IMR-90 (cell line): ENCODE measurements around the gene KLK6. TPM values are rescaled to one million over a fixed set of nuclear protein-coding genes. Genes with fewer than 3 reads are reported as not detected.

Source experiments
- ATAC-seq: fragments of 200-7000 bp; cut with Tn5 transposase; 2 replicates; pipeline ENCODE4 v1.9.1; 2020; ENCODE audit warnings: low read depth, mild to moderate bottlenecking, moderate library complexity
- BruUV-seq: library from RNA; stranded (reverse); fragments of 400-500 nt; replicated peaks from 2 replicates; lab custom pipeline; 2021; lab: Mats Ljungman, UMichigan
- CTCF ChIA-PET: fragments of 300-600 bp; formaldehyde crosslinking; extraction: SDS; loops from one replicate; lab custom pipeline; 2021; ENCODE audit warnings: antibody characterized with exemption; lab: Yijun Ruan, JAX
- POLR2A ChIA-PET: fragments of 300-600 bp; sonication (Branson Sonifier 250); formaldehyde crosslinking; loops from one replicate; lab custom pipeline; 2022; ENCODE audit warnings: antibody characterized with exemption; ENCODE audit not compliant: unreplicated experiment; lab: Charles Lee
- DNase-seq: peaks from one replicate; pipeline ENCODE4 v3.0.0; 2013
- H2AFZ ChIP-seq: replicated peaks from 2 replicates; pipeline ENCODE3; 2013; ENCODE audit warnings: low read length, mild to moderate bottlenecking; ENCODE audit not compliant: poor library complexity
- H2AK5ac ChIP-seq: 2 replicates; pipeline ENCODE4 v1.6.1; 2013; ENCODE audit warnings: low read depth, low read length, inconsistent platforms
- H2AK9ac ChIP-seq: replicated peaks from 2 replicates; pipeline ENCODE3; 2013; ENCODE audit warnings: mild to moderate bottlenecking, low read depth, low read length, moderate library complexity; ENCODE audit not compliant: poor library complexity
- H2BK120ac ChIP-seq: 2 replicates; pipeline ENCODE4 v1.6.1; 2013; ENCODE audit warnings: low read depth, low read length, inconsistent platforms
- H2BK15ac ChIP-seq: 3 replicates; pipeline ENCODE4 v1.6.1; 2013; ENCODE audit warnings: low read depth, low read length, inconsistent platforms
- H2BK20ac ChIP-seq: 2 replicates; pipeline ENCODE4 v1.6.1; 2013; ENCODE audit warnings: low read depth, mild to moderate bottlenecking, inconsistent platforms, low read length, moderate library complexity
- H2BK5ac ChIP-seq: 2 replicates; pipeline ENCODE4 v1.6.1; 2013; ENCODE audit warnings: mild to moderate bottlenecking, low read depth, low read length, inconsistent platforms; ENCODE audit not compliant: poor library complexity, severe bottlenecking
- H3K14ac ChIP-seq: replicated peaks from 2 replicates; pipeline ENCODE4 v1.6.1; 2013; ENCODE audit warnings: low read depth, low read length, inconsistent platforms
- H3K18ac ChIP-seq: 2 replicates; pipeline ENCODE4 v1.6.1; 2013; ENCODE audit warnings: low read depth, low read length, control low read depth
- H3K23ac ChIP-seq: 2 replicates; pipeline ENCODE4 v1.6.1; 2013; ENCODE audit warnings: low read depth, low read length, inconsistent platforms
- H3K27ac ChIP-seq: 2 replicates; pipeline ENCODE4 v1.5.1; 2013; ENCODE audit warnings: mild to moderate bottlenecking, control low read depth, low read length; ENCODE audit not compliant: insufficient read depth
- H3K27me3 ChIP-seq: 2 replicates; pipeline ENCODE4 v1.6.1; 2013; ENCODE audit warnings: low read length; ENCODE audit not compliant: control insufficient read depth, insufficient read depth
- H3K36me3 ChIP-seq: 2 replicates; pipeline ENCODE4 v1.6.1; 2013; ENCODE audit warnings: low read length, mixed read lengths; ENCODE audit not compliant: control insufficient read depth, insufficient read depth
- H3K4ac ChIP-seq: 2 replicates; pipeline ENCODE4 v1.6.1; 2013; ENCODE audit warnings: low read depth, low read length, inconsistent platforms
- H3K4me1 ChIP-seq: 2 replicates; pipeline ENCODE4 v1.6.1; 2013; ENCODE audit warnings: low read length, mixed read lengths; ENCODE audit not compliant: control insufficient read depth, insufficient read depth
- H3K4me2 ChIP-seq: 2 replicates; pipeline ENCODE4 v1.6.1; 2013; ENCODE audit warnings: low read depth, mild to moderate bottlenecking, control low read depth, low read length, moderate library complexity
- H3K4me3 ChIP-seq: 2 replicates; pipeline ENCODE4 v1.5.1; 2013; ENCODE audit warnings: low read depth, mild to moderate bottlenecking, control low read depth, low read length, moderate library complexity; ENCODE audit not compliant: insufficient read depth
- H3K56ac ChIP-seq: 2 replicates; pipeline ENCODE4 v1.6.1; 2013; ENCODE audit warnings: low read length, inconsistent platforms; ENCODE audit not compliant: insufficient read depth; ENCODE audit errors: extremely low read depth
- H3K79me1 ChIP-seq, 2 experiments: 2 replicates each; pipeline ENCODE4 v1.6.1; 2013; ENCODE audit warnings: low read length in 2 of 2, inconsistent platforms in 1 of 2, low read depth in 1 of 2
- H3K9ac ChIP-seq: 2 replicates; pipeline ENCODE4 v1.6.1; 2013; ENCODE audit warnings: low read depth, low read length, control low read depth
- H3K9me1 ChIP-seq: 2 replicates; pipeline ENCODE4 v1.6.1; 2013; ENCODE audit warnings: low read length, inconsistent platforms; ENCODE audit not compliant: insufficient read depth
- H3K9me3 ChIP-seq: 2 replicates; pipeline ENCODE4 v1.6.1; 2013; ENCODE audit warnings: low read length; ENCODE audit not compliant: control insufficient read depth, insufficient read depth
- H4K20me1 ChIP-seq: 2 replicates; pipeline ENCODE4 v1.6.1; 2013; ENCODE audit warnings: low read length, inconsistent platforms; ENCODE audit not compliant: insufficient read depth
- H4K5ac ChIP-seq: 2 replicates; pipeline ENCODE4 v1.6.1; 2013; ENCODE audit warnings: mild to moderate bottlenecking, low read depth, low read length, control low read depth
- H4K8ac ChIP-seq, 2 experiments: 2 replicates each; pipeline ENCODE4 v1.6.1; 2013; ENCODE audit warnings: low read depth in 2 of 2, low read length in 2 of 2, control low read depth in 1 of 2, inconsistent platforms in 1 of 2
- H4K91ac ChIP-seq: 2 replicates; pipeline ENCODE4 v1.6.1; 2013; ENCODE audit warnings: low read depth, low read length, inconsistent platforms; ENCODE audit not compliant: insufficient read depth
- BHLHE40 ChIP-seq: fragments of 150-350 bp; IDR thresholded peaks from 2 replicates; pipeline ENCODE4 v1.6.1; 2016; ENCODE audit warnings: mild to moderate bottlenecking, low read depth, low read length
- CEBPB ChIP-seq: IDR thresholded peaks from 2 replicates; pipeline ENCODE4 v1.6.1; 2012; ENCODE audit warnings: low read depth, low read length, improper control_type of control experiment
- CHD1 ChIP-seq: IDR thresholded peaks from 2 replicates; pipeline ENCODE4 v1.6.1; 2012; ENCODE audit warnings: low read depth, low read length, improper control_type of control experiment
- FOS ChIP-seq: fragments of 150-350 bp; IDR thresholded peaks from 2 replicates; pipeline ENCODE4 v1.6.1; 2016; ENCODE audit warnings: low read depth, low read length
- MAFK ChIP-seq: IDR thresholded peaks from 2 replicates; pipeline ENCODE4 v1.6.1; 2012; ENCODE audit warnings: low read depth, low read length, improper control_type of control experiment
- MAZ ChIP-seq: IDR thresholded peaks from 2 replicates; pipeline ENCODE4 v1.6.1; 2012; ENCODE audit warnings: low read depth, mild to moderate bottlenecking, low read length, improper control_type of control experiment, moderate library complexity, borderline replicate concordance
- MXI1 ChIP-seq: IDR thresholded peaks from 2 replicates; pipeline ENCODE4 v1.6.1; 2012; ENCODE audit warnings: low read depth, mild to moderate bottlenecking, low read length, moderate library complexity, borderline replicate concordance
- NFE2L2 ChIP-seq: fragments of 150-350 bp; IDR thresholded peaks from 2 replicates; pipeline ENCODE4 v1.6.1; 2016; ENCODE audit warnings: low read depth, mild to moderate bottlenecking, low read length
- POLR2A ChIP-seq: IDR thresholded peaks from 2 replicates; pipeline ENCODE4 v1.6.1; 2012; ENCODE audit warnings: mild to moderate bottlenecking, low read depth, low read length
- RAD21 ChIP-seq: IDR thresholded peaks from 2 replicates; pipeline ENCODE4 v1.6.1; 2012; ENCODE audit warnings: low read length, improper control_type of control experiment
- RCOR1 ChIP-seq: IDR thresholded peaks from 2 replicates; pipeline ENCODE4 v1.6.1; 2012; ENCODE audit warnings: mild to moderate bottlenecking, low read length, improper control_type of control experiment; ENCODE audit not compliant: insufficient replicate concordance
- RFX5 ChIP-seq: IDR thresholded peaks from 2 replicates; pipeline ENCODE4 v1.8.0; 2012; ENCODE audit warnings: low read depth, mild to moderate bottlenecking, low read length, moderate library complexity
- SMC3 ChIP-seq: fragments of 150-350 bp; IDR thresholded peaks from 2 replicates; pipeline ENCODE4 v1.6.1; 2016; ENCODE audit warnings: low read depth, mild to moderate bottlenecking, antibody characterized with exemption, low read length, moderate library complexity
- WGBS, 2 experiments: methylation state at CpG; one replicate each; pipeline versions ENCODE4 v1.1.5 to v1.1.7; 2013; ENCODE audit warnings: missing lambda C conversion rate in 2 of 2; ENCODE audit not compliant: insufficient read length in 1 of 2; ENCODE audit errors: extremely low coverage in 2 of 2; 5-methylcytosine and 5-hydroxymethylcytosine counted together
- dilution Hi-C: fragments of 300-500 bp; cut with HindIII; formaldehyde crosslinking; loops from one replicate; pipeline ENCODE4 v1.14.3; 2018; ENCODE audit warnings: low sequenced_read_pairs; ENCODE audit not compliant: unreplicated experiment
- in situ Hi-C: fragments of 300-500 bp; cut with MboI; formaldehyde crosslinking; loops from 3 replicates; pipeline ENCODE4 v1.14.3; 2019; ENCODE audit warnings: low sequenced_read_pairs, inconsistent platforms, mixed read lengths
- intact Hi-C: fragments of 100-400 bp; cut with micrococcal nuclease; formaldehyde crosslinking; loops from 2 replicates; pipeline ENCODE4 v1.10.0; 2022
- polyA plus RNA-seq, 3 experiments: library from polyadenylated mRNA; depleted of rRNA; stranded (reverse); fragments of >200 nt; gene quantifications; 2 replicates each; pipeline ENCODE4 v1.2.3, GENCODE V29; 2012; ENCODE audit warnings: low replicate concordance in 1 of 3
- total RNA-seq: library from RNA; depleted of rRNA; stranded (reverse); fragments of >200 nt; gene quantifications from 2 replicates; pipeline ENCODE4 v1.2.3, GENCODE V29; 2012
- TF ChIP-seq, protein P1 (sequence below): fragments of 150-350 bp; IDR thresholded peaks from 2 replicates; pipeline ENCODE4 v1.6.1; 2016; ENCODE audit warnings: low read depth, mild to moderate bottlenecking, low read length, moderate library complexity, borderline replicate concordance
- TF ChIP-seq, protein P2 (sequence below): fragments of 150-350 bp; IDR thresholded peaks from 2 replicates; pipeline ENCODE4 v1.6.1; 2017; ENCODE audit warnings: mild to moderate bottlenecking, antibody characterized with exemption, low read length, low read depth
- TF ChIP-seq, protein P3 (sequence below): conservative IDR thresholded peaks from 2 replicates; pipeline ENCODE4 v1.5.1; 2012; ENCODE audit warnings: mild to moderate bottlenecking, low read depth, low read length, improper control_type of control experiment

Gene KLK6
- total and polyA plus RNA-seq, 2 of the 4 experiments (the other 2 are of a cell fraction): not detected

DNA sequence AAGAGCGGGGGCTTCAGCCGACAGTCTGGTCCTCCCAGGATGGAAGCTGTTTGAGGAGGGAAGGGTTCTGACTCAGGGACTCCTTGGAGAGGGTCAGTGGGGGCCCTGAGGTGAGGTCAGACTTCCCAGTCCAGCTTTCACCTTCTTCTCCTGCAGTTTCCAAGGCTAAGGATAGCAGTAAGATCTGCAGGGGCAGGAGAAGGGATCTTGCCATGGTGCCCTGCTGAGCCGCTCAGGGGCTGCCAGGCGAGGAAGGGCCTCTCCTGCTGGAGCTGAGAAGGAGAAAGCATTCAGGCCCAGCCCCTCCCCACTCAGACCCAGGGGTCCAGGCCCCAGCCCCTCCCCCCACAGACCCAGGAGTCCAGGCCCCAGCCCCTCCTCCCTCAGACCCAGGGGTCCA lies 12.8 kb upstream of the KLK6 start:
- Histone ChIP-seq H2AFZ (no peak overlapping the region), H2BK5ac (no peak overlapping the region), H3K56ac (no peak overlapping the region), H3K9me3 (no peaks in the 10 kb centered on the region), H4K5ac (no peak overlapping the region), H2AK9ac (no peak overlapping the region), H3K14ac (no peak overlapping the region), H3K79me1 (no peaks in the 10 kb centered on the region), H2AK5ac (no peak overlapping the region), H3K4me3 (no peak overlapping the region), H3K4me1 (no peaks in the 10 kb centered on the region), H4K8ac (no peak overlapping the region), H2BK15ac (no peak overlapping the region), H3K23ac (no peak overlapping the region), H3K9ac (no peak overlapping the region), H3K4me2 (no peak overlapping the region), H3K27ac (no peak overlapping the region), H3K27me3 (no peaks in the 10 kb centered on the region), H3K4ac (no peak overlapping the region), H4K91ac (no peak overlapping the region), H4K20me1 (no peaks in the 10 kb centered on the region), H3K9me1 (no peaks in the 10 kb centered on the region), H3K36me3 (no peaks in the 10 kb centered on the region), H3K18ac (no peak overlapping the region), H2BK20ac (no peak overlapping the region), H2BK120ac (no peak overlapping the region)
- in situ Hi-C loops (no loop called here), dilution Hi-C loops (no loop called here), intact Hi-C loops (no loop called here)
- no TSS peak for BruUV-seq
- ATAC-seq (no peak), DNase-seq (no peak)
- no peak for TF ChIP-seq RCOR1
- TF ChIP-seq MAZ: no peak
- no peak for TF ChIP-seq CEBPB
- no peak for TF ChIP-seq NFE2L2
- TF ChIP-seq, protein P1, sequence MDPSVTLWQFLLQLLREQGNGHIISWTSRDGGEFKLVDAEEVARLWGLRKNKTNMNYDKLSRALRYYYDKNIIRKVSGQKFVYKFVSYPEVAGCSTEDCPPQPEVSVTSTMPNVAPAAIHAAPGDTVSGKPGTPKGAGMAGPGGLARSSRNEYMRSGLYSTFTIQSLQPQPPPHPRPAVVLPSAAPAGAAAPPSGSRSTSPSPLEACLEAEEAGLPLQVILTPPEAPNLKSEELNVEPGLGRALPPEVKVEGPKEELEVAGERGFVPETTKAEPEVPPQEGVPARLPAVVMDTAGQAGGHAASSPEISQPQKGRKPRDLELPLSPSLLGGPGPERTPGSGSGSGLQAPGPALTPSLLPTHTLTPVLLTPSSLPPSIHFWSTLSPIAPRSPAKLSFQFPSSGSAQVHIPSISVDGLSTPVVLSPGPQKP: no peak
- TF ChIP-seq RFX5: no peak
- TF ChIP-seq RAD21: no peak
- no peak for TF ChIP-seq MAFK
- no peak for TF ChIP-seq MXI1
- TF ChIP-seq FOS: no peak
- TF ChIP-seq, protein P2, sequence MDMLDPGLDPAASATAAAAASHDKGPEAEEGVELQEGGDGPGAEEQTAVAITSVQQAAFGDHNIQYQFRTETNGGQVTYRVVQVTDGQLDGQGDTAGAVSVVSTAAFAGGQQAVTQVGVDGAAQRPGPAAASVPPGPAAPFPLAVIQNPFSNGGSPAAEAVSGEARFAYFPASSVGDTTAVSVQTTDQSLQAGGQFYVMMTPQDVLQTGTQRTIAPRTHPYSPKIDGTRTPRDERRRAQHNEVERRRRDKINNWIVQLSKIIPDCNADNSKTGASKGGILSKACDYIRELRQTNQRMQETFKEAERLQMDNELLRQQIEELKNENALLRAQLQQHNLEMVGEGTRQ: no peak
- TF ChIP-seq SMC3: no peak
- TF ChIP-seq BHLHE40: no peak
- no peak for TF ChIP-seq POLR2A
- TF ChIP-seq, protein P3, sequence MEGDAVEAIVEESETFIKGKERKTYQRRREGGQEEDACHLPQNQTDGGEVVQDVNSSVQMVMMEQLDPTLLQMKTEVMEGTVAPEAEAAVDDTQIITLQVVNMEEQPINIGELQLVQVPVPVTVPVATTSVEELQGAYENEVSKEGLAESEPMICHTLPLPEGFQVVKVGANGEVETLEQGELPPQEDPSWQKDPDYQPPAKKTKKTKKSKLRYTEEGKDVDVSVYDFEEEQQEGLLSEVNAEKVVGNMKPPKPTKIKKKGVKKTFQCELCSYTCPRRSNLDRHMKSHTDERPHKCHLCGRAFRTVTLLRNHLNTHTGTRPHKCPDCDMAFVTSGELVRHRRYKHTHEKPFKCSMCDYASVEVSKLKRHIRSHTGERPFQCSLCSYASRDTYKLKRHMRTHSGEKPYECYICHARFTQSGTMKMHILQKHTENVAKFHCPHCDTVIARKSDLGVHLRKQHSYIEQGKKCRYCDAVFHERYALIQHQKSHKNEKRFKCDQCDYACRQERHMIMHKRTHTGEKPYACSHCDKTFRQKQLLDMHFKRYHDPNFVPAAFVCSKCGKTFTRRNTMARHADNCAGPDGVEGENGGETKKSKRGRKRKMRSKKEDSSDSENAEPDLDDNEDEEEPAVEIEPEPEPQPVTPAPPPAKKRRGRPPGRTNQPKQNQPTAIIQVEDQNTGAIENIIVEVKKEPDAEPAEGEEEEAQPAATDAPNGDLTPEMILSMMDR: no peak
- TF ChIP-seq CHD1: no peak
- POLR2A ChIA-PET: no interaction called here
- CTCF ChIA-PET: no interaction called here
- no CpG with 5 or more reads among the region's 4 CpGs for WGBS, 2 experiments
